ENCODE results near the gene LAMA4. TPM values are rescaled to one million over a fixed set of nuclear protein-coding genes. Genes with fewer than 3 reads are reported as not detected.

Gene LAMA4
- total RNA-seq, 1 donor from 2014 or later = 46.4 TPM

DNA sequence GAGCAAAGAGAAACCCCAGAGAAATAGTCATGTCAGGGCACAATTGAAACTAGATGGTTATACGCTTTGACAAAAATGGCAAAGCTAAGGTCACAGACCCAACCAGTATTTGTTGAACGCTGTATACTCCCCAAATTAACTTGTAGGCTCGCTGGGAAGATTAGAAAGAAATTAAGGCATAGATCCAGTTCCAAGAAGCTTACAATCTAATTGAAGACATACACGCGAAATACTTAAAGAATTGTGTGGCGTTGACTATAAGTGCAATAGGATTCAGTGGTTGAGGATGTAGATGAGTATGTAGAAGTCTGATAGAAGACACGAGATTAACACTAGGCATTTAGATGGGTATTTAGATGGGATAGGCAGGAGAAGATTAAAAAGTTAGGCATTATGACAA is 166.5 kb downstream of the LAMA4 start:
- H3K4me1 Mint-ChIP-seq = peaks cover 3% of the 10 kb centered on the region
- H3K27me3 Mint-ChIP-seq (ENCODE audit: low read depth) = peaks cover 1% of the 10 kb centered on the region
- H3K9me3 Mint-ChIP-seq = no peaks in the 10 kb centered on the region
- H3K4me3 Mint-ChIP-seq = no peak overlapping the region
- TF ChIP-seq, protein P1, sequence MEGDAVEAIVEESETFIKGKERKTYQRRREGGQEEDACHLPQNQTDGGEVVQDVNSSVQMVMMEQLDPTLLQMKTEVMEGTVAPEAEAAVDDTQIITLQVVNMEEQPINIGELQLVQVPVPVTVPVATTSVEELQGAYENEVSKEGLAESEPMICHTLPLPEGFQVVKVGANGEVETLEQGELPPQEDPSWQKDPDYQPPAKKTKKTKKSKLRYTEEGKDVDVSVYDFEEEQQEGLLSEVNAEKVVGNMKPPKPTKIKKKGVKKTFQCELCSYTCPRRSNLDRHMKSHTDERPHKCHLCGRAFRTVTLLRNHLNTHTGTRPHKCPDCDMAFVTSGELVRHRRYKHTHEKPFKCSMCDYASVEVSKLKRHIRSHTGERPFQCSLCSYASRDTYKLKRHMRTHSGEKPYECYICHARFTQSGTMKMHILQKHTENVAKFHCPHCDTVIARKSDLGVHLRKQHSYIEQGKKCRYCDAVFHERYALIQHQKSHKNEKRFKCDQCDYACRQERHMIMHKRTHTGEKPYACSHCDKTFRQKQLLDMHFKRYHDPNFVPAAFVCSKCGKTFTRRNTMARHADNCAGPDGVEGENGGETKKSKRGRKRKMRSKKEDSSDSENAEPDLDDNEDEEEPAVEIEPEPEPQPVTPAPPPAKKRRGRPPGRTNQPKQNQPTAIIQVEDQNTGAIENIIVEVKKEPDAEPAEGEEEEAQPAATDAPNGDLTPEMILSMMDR (IDR thresholded peaks at IDR 0.05; ENCODE audit: unreplicated experiment) = no peak
- no peak overlapping the region for H3K27ac Mint-ChIP-seq
- DNase-seq (ENCODE audit: low spot score in 2 of 2, unreplicated experiment in 2 of 2) = no peak
- no peaks in the 10 kb centered on the region for H3K36me3 Mint-ChIP-seq

GRCh38 chr6:112087136-112087911 is 167.0 kb downstream of the LAMA4 start, which contains the start of the genes FAM229B and TUBE1:
FAM229B (plus strand) TSS chr6:112087591; CDS start chr6:112099284, 11,693 bp downstream.
TUBE1 (minus strand) TSS chr6:112087482; CDS start chr6:112087434, 48 bp downstream.
- no peaks in the 10 kb centered on the region for H3K36me3 Mint-ChIP-seq
- DNase-seq (ENCODE audit: low spot score in 2 of 2, unreplicated experiment in 2 of 2) = peak; percentile 73 to 86
- H3K4me3 Mint-ChIP-seq = no peak within 1 kb of the TSS
- peaks cover 5% of the 10 kb centered on the region for H3K4me1 Mint-ChIP-seq
- no peak within 1 kb of the TSS for H3K27ac Mint-ChIP-seq
- peaks cover 1% of the 10 kb centered on the region for H3K27me3 Mint-ChIP-seq (ENCODE audit: low read depth)
- TF ChIP-seq, protein P1 (IDR thresholded peaks at IDR 0.05; ENCODE audit: unreplicated experiment) = no peak
- H3K9me3 Mint-ChIP-seq = no peaks in the 10 kb centered on the region

GRCh38 chr6:112086744-112087135 is 167.6 kb downstream of the LAMA4 start:
- no peaks in the 10 kb centered on the region for H3K36me3 Mint-ChIP-seq
- H3K4me3 Mint-ChIP-seq = no peak overlapping the region
- TF ChIP-seq, protein P1 (IDR thresholded peaks at IDR 0.05; ENCODE audit: unreplicated experiment) = no peak
- H3K4me1 Mint-ChIP-seq = peaks cover 9% of the 10 kb centered on the region
- no peak overlapping the region for H3K27ac Mint-ChIP-seq
- H3K9me3 Mint-ChIP-seq = no peaks in the 10 kb centered on the region
- peaks cover 1% of the 10 kb centered on the region for H3K27me3 Mint-ChIP-seq (ENCODE audit: low read depth)
- DNase-seq (ENCODE audit: low spot score in 2 of 2, unreplicated experiment in 2 of 2) = no peak

- Mint-ChIP-seq H3K4me1 (peaks cover 13% of the 10 kb centered on the region), H3K27ac (no peak overlapping the region), H3K27me3 (ENCODE audit: low read depth) (no peaks in the 10 kb centered on the region), H3K36me3 (no peaks in the 10 kb centered on the region), H3K4me3 (peak overlapping the region; percentile 3), H3K9me3 (no peaks in the 10 kb centered on the region)
- TF ChIP-seq, protein P1 (IDR thresholded peaks at IDR 0.05; ENCODE audit: unreplicated experiment) = no peak
- DNase-seq (ENCODE audit: low spot score in 2 of 2, unreplicated experiment in 2 of 2) = no peak
Observed at GRCh38 chr6:112085286-112086065, 168.9 kb downstream of the LAMA4 start.

DNA sequence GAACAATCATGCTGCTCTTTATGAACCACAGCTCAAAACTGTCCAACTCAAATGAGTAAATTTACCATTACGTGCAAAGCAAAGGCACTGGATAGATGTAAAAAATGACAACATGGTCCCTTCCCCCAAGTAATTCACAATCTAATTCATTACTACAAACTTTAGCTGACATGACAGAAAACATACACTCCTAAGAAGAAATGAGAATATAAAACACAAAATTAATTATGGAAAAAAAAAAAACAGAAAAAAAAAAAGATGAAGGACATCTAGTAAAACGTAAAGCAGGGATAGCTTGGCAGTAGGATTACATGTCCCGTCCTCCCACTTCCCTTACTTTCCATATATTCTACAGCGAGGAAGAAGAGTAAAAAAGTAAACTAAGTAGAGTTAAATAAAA is 172.8 kb downstream of the LAMA4 start:
- Mint-ChIP-seq H3K4me3 (no peak overlapping the region), H3K36me3 (no peaks in the 10 kb centered on the region), H3K4me1 (peaks cover 13% of the 10 kb centered on the region), H3K27me3 (ENCODE audit: low read depth) (no peaks in the 10 kb centered on the region), H3K9me3 (no peaks in the 10 kb centered on the region), H3K27ac (no peak overlapping the region)
- no peak for DNase-seq (ENCODE audit: low spot score in 2 of 2, unreplicated experiment in 2 of 2)
- TF ChIP-seq, protein P1 (IDR thresholded peaks at IDR 0.05; ENCODE audit: unreplicated experiment) = no peak

Measured in mesothelial cell of epicardium (in vitro differentiated cells).